ENCODE results near the gene SERINC4.

Gene SERINC4

GRCh38 chr15:43796566-43796965 lies 3.5 kb downstream of the SERINC4 start:
- no peak for DNase-seq (ENCODE audit: low spot score)

GRCh38 chr15:43795997-43796396 lies 4.0 kb downstream of the SERINC4 start:
- no peak for DNase-seq (ENCODE audit: low spot score)

- no peak for DNase-seq (ENCODE audit: low spot score)
Observed at GRCh38 chr15:43795197-43795596, 4.8 kb downstream of the SERINC4 start.

- DNase-seq (ENCODE audit: low spot score) = peak; percentile 13
Observed at GRCh38 chr15:43794269-43795037, 5.6 kb downstream of the SERINC4 start.

GRCh38 chr15:43793647-43794046 lies 6.4 kb downstream of the SERINC4 start:
- DNase-seq (ENCODE audit: low spot score) = no peak

- peak; percentile 51 for DNase-seq (ENCODE audit: low spot score)
Observed at GRCh38 chr15:43792761-43793476, 7.1 kb downstream of the SERINC4 start.

- DNase-seq (ENCODE audit: low spot score) = peak; percentile 99
Observed at GRCh38 chr15:43791993-43792760, 7.8 kb downstream of the SERINC4 start, which contains the start of gene SERF2. SERF2 (plus strand) TSS chr15:43792320; CDS start chr15:43792377, 57 bp downstream.

GRCh38 chr15:43789409-43789808 lies 10.6 kb downstream of the SERINC4 start:
- no peak for DNase-seq (ENCODE audit: low spot score)

GRCh38 chr15:43779016-43779415 lies 21.0 kb downstream of the SERINC4 start:
- no peak for DNase-seq (ENCODE audit: low spot score)

GRCh38 chr15:43777267-43777914 lies 22.6 kb downstream of the SERINC4 start:
- DNase-seq (ENCODE audit: low spot score) = peak; percentile 77

- peak; percentile 86 for DNase-seq (ENCODE audit: low spot score)
Observed at GRCh38 chr15:43776718-43777266, 23.2 kb downstream of the SERINC4 start, which contains the start of gene ELL3. ELL3 (minus strand) TSS chr15:43776966; CDS start chr15:43776901, 65 bp downstream.

GRCh38 chr15:43776101-43776717 lies 23.8 kb downstream of the SERINC4 start:
- no peak for DNase-seq (ENCODE audit: low spot score)

- peak; percentile 24 for DNase-seq (ENCODE audit: low spot score)
Observed at GRCh38 chr15:43775411-43775965, 24.5 kb downstream of the SERINC4 start.

GRCh38 chr15:43774062-43774461 lies 26.0 kb downstream of the SERINC4 start:
- no peak for DNase-seq (ENCODE audit: low spot score)

- DNase-seq (ENCODE audit: low spot score) = no peak
Observed at GRCh38 chr15:43772624-43773023, 27.4 kb downstream of the SERINC4 start.

GRCh38 chr15:43771816-43772215 lies 28.2 kb downstream of the SERINC4 start:
- no peak for DNase-seq (ENCODE audit: low spot score)

GRCh38 chr15:43769584-43770228 lies 30.3 kb downstream of the SERINC4 start:
- peak; percentile 76 for DNase-seq (ENCODE audit: low spot score)

- DNase-seq (ENCODE audit: low spot score) = no peak
Observed at GRCh38 chr15:43763819-43764446, 36.1 kb downstream of the SERINC4 start.

GRCh38 chr15:43762824-43763223 lies 37.2 kb downstream of the SERINC4 start:
- DNase-seq (ENCODE audit: low spot score) = no peak

GRCh38 chr15:43751885-43752284 lies 48.1 kb downstream of the SERINC4 start:
- DNase-seq (ENCODE audit: low spot score) = no peak
